Thyroid gland (tissue), 4 donors: ENCODE data around the gene NDUFA3. TPM values are rescaled to one million over a fixed set of nuclear protein-coding genes. Genes with fewer than 3 reads are reported as not detected.
A peak's percentile ranks its signal among the peaks of the same experiment; 100 is the strongest.

ENCODE experiments used
- DNase-seq, 2 donors: peaks; one replicate each; pipeline ENCODE4 v3.0.0-alpha.2; 2019
- H3K27ac ChIP-seq, 3 donors: fragments of 200-600 bp; sonication (generic); 1 replicate in 2 of 3; 2 replicates in 1 of 3; pipeline ENCODE4 v1.5.1; 2016 to 2019; ENCODE audit warnings: mild to moderate bottlenecking in 1 of 3, moderate library complexity in 1 of 3
- H3K27me3 ChIP-seq: fragments of 200-600 bp; sonication (generic); one replicate; pipeline ENCODE4 v1.5.1; 2019
- H3K36me3 ChIP-seq, 2 donors: fragments of 200-600 bp; sonication (generic); one replicate each; pipeline ENCODE4 v1.5.1; 2016 to 2019
- H3K4me1 ChIP-seq, 2 donors: fragments of 200-600 bp; sonication (generic); one replicate each; pipeline ENCODE4 v1.5.1; 2017 to 2019
- H3K4me3 ChIP-seq, 3 donors: fragments of 200-600 bp; sonication (generic); replicated peaks in 1 of 3; 1 replicate in 2 of 3; 2 replicates in 1 of 3; pipeline ENCODE4 v1.5.1; 2016; ENCODE audit warnings: mild to moderate bottlenecking in 1 of 3
- H3K9me3 ChIP-seq: fragments of 200-600 bp; sonication (generic); one replicate; pipeline ENCODE4 v1.5.1; 2017
- POLR2A ChIP-seq, 2 donors: fragments of 450-650 bp; IDR thresholded peaks; one replicate each; pipeline ENCODE4 v1.6.1; 2017; ENCODE audit warnings: antibody characterized with exemption in 2 of 2, mild to moderate bottlenecking in 2 of 2, moderate library complexity in 1 of 2
- WGBS, 2 donors: methylation state at CpG; one replicate each; pipeline ENCODE4 v1.1.5; 2017; 5-methylcytosine and 5-hydroxymethylcytosine counted together
- intact Hi-C: fragments of 100-400 bp; cut with DNase I; formaldehyde crosslinking; loops from one replicate; pipeline ENCODE4 v1.15.1; 2023
- total RNA-seq, 4 donors: library from RNA; depleted of rRNA; stranded (reverse); fragments of >200 nt; gene quantifications; one replicate each; pipeline ENCODE4 v1.2.3, GENCODE V29; 2016
- TF ChIP-seq, protein P1 (sequence below), 6 experiments: fragments of 200-600 bp in 3 of 6; fragments of 450-650 bp in 3 of 6; sonication (generic) in 3 of 6; IDR thresholded peaks; one replicate each; pipeline ENCODE4 v1.5.1; 2016 to 2019; ENCODE audit warnings: antibody characterized with exemption in 6 of 6, mild to moderate bottlenecking in 2 of 6, inconsistent platforms in 1 of 6, moderate library complexity in 1 of 6

NDUFA3 gene
- total RNA-seq, 4 donors from 2014 or later: 17.7 to 100 (median 52.7) TPM

DNA sequence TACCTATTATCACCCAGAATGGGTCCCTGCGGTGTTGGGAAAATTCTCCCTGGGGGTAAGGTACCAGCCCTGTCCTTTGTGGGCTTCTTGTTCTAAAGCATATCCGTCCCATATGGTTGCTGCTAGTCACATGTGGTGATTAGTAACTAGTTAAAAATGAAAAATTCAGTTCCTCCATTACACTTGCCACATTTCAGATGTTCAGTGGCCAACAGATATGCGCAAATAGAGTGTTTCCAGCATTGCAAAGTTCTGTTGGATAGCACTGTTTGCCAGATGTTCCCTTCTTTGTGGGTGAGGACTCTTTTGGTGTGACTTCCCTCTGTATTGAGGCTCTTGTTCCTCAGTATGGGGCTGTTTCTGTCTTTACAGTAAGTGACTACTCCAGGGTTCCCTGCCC is 38.7 kb downstream of the NDUFA3 start:
- Histone ChIP-seq H3K9me3 (no peaks in the 10 kb centered on the region), H3K4me1 (peaks cover 21 to 34% of the 10 kb centered on the region in 2 donors), H3K36me3 (peaks cover 37 to 40% of the 10 kb centered on the region in 2 donors), H3K4me3 (no peak overlapping the region), H3K27me3 (no peaks in the 10 kb centered on the region), H3K27ac (no peak overlapping the region)
- WGBS, 2 donors: 95 to 97% methylated on average over 3 of the region's 3 CpGs
- no peak for TF ChIP-seq POLR2A (IDR thresholded peaks at IDR 0.05)
- TF ChIP-seq, protein P1, sequence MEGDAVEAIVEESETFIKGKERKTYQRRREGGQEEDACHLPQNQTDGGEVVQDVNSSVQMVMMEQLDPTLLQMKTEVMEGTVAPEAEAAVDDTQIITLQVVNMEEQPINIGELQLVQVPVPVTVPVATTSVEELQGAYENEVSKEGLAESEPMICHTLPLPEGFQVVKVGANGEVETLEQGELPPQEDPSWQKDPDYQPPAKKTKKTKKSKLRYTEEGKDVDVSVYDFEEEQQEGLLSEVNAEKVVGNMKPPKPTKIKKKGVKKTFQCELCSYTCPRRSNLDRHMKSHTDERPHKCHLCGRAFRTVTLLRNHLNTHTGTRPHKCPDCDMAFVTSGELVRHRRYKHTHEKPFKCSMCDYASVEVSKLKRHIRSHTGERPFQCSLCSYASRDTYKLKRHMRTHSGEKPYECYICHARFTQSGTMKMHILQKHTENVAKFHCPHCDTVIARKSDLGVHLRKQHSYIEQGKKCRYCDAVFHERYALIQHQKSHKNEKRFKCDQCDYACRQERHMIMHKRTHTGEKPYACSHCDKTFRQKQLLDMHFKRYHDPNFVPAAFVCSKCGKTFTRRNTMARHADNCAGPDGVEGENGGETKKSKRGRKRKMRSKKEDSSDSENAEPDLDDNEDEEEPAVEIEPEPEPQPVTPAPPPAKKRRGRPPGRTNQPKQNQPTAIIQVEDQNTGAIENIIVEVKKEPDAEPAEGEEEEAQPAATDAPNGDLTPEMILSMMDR (IDR thresholded peaks at IDR 0.05): no peak
- intact Hi-C loops: no loop called here
- no peak for DNase-seq

DNA sequence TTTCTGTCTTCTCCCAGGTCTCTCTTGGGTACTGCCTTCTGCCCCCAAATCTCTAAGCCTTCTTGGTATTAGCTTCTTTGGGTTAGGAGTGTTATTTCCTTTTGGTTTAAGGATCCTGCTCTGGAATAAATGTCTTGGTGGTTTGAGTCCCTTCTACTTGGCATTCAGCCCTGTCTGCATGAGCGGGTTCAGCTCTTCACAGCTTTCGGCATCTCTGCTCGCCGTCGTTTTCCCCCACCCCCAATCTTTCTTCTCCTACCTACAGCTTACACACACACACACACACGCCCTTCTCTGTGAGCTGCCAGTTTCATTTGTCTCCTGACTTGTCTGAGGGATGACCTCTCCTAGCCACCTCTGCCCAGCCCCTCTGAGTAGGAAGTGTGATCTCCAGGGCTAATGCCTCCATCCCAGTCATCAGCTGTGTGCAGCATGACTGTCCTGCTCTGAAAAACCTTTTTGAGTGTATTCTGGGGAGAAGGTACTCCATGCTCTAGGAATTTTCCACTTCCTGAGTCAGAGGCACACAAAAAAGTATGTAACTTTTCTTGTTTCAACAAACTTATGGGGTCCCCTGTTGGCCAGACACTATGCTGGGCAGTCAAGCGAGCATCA is 39.6 kb downstream of the NDUFA3 start:
- Histone ChIP-seq H3K9me3 (no peaks in the 10 kb centered on the region), H3K4me1 (peaks cover 17 to 34% of the 10 kb centered on the region in 2 donors), H3K27ac (no peak overlapping the region), H3K4me3 (no peak overlapping the region), H3K36me3 (peaks cover 47 to 49% of the 10 kb centered on the region in 2 donors), H3K27me3 (no peaks in the 10 kb centered on the region)
- TF ChIP-seq, protein P1 (IDR thresholded peaks at IDR 0.05): no peak
- no peak for TF ChIP-seq POLR2A (IDR thresholded peaks at IDR 0.05)
- intact Hi-C loops: no loop called here
- 31 to 49% methylated on average over 7 of the region's 7 CpGs for WGBS, 2 donors
- DNase-seq: peak; percentile 55 to 58

DNA sequence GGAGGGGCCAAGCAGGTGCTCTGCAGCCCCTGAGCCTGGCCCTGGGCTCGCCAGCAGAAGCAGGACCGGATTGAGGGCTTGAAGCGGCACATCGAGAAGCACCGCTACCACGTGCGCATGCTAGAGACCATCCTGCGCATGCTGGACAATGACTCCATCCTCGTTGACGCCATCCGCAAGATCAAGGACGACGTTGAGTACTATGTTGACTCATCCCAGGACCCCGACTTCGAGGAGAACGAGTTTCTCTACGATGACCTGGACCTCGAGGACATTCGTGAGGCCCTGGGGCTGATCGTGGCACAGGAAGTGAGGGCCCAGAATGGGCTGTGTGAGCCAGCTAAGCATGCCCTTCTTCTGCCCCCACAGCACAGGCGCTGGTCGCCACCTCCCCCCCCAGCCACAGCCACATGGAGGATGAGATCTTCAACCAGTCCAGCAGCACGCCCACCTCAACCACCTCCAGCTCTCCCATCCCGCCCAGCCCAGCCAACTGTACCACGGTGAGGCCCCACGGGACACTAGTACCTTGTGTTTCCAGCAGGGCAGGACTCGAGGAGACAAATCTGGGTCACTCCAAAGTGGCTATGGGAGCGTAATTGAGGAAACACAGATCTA is 43.0 kb downstream of the NDUFA3 start:
- Histone ChIP-seq H3K4me1 (peaks cover 6 to 12% of the 10 kb centered on the region in 2 donors), H3K4me3 (no peak overlapping the region), H3K27me3 (no peaks in the 10 kb centered on the region), H3K27ac (no peak overlapping the region), H3K9me3 (no peaks in the 10 kb centered on the region), H3K36me3 (peaks cover 80 to 81% of the 10 kb centered on the region in 2 donors)
- 94 to 95% methylated on average over 15 to 22 of the region's 28 CpGs for WGBS, 2 donors
- TF ChIP-seq, protein P1 (IDR thresholded peaks at IDR 0.05): no peak
- no peak for TF ChIP-seq POLR2A (IDR thresholded peaks at IDR 0.05)
- intact Hi-C loops: no loop called here
- DNase-seq: no peak

- 72 to 92% methylated on average over 3 of the region's 3 CpGs for WGBS, 2 donors
- DNase-seq: no peak
- Histone ChIP-seq H3K27me3 (no peaks in the 10 kb centered on the region), H3K4me1 (no peaks in the 10 kb centered on the region), H3K36me3 (peaks cover 87 to 94% of the 10 kb centered on the region in 2 donors), H3K27ac (no peak overlapping the region), H3K9me3 (no peaks in the 10 kb centered on the region), H3K4me3 (no peak overlapping the region)
- intact Hi-C loops: no loop called here
- TF ChIP-seq POLR2A (IDR thresholded peaks at IDR 0.05): no peak
- TF ChIP-seq, protein P1 (IDR thresholded peaks at IDR 0.05): no peak
These were observed 45.0 kb downstream of the NDUFA3 start for GRCh38 chr19:54147676-54148075.

DNA sequence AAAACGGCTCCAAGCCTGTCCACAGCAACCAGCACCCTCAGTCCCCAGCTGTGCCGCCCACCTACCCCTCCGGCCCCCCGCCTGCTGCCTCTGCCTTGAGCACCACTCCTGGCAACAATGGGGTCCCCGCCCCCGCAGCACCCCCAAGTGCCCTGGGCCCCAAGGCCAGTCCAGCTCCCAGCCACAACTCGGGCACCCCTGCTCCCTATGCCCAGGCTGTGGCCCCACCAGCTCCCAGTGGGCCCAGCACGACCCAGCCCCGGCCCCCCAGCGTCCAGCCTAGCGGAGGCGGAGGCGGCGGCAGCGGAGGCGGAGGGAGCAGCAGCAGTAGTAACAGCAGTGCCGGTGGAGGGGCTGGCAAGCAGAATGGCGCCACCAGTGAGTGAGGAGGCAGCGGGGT is 45.5 kb downstream of the NDUFA3 start:
- DNase-seq: no peak
- peaks cover 87 to 94% of the 10 kb centered on the region in 2 donors for H3K36me3 ChIP-seq
- no peaks in the 10 kb centered on the region for H3K4me1 ChIP-seq
- H3K4me3 ChIP-seq: no peak overlapping the region
- intact Hi-C loops: no loop called here
- WGBS, 2 donors: 86 to 90% methylated on average over 4 to 17 of the region's 19 CpGs
- H3K27ac ChIP-seq: no peak overlapping the region
- H3K27me3 ChIP-seq: no peaks in the 10 kb centered on the region
- H3K9me3 ChIP-seq: no peaks in the 10 kb centered on the region
- no peak for TF ChIP-seq POLR2A (IDR thresholded peaks at IDR 0.05)
